ENCODE data around the gene GFRA4. TPM values are rescaled to one million over a fixed set of nuclear protein-coding genes. Genes with fewer than 3 reads are reported as not detected.

GFRA4 gene
- total RNA-seq, 1 experiment from 2014 or later, result not detected

DNA sequence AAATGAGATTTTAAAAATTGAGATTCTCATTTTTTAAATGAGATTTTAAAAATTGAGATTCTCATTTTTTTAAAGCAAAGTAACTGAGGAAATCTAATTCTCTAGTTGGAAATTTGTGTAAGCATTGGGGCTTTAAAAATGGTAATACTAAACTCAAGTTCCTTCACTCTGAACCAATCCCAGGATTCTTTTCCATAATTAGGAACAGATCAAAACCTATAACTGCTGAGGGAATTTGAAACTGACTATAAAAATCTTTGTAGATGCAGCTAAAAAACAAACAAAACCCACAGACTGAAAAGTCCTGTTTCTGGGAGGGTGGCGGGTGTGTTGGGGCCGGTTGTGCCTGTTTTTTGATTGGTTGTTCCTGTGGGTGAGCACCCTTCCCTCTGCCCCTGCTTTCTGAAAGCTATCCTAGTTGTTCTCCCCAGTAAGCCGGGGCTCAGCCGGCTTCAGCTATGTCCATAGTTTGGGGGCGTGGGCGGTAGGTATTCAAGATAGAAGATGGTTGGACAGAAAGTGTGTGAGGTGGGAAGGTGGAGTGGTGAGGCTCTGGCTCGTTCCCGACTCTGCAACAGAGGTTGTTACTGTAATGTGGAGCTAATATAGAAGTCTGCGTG is 49.3 kb downstream of the GFRA4 start:
- Mint-ChIP-seq H3K27me3 (ENCODE audit: low read depth) (no peaks in the 10 kb centered on the region), H3K4me3 (no peak overlapping the region), H3K9me3 (no peaks in the 10 kb centered on the region), H3K4me1 (peaks cover 13 to 16% of the 10 kb centered on the region in 2 experiments), H3K27ac (peak overlapping the region in 1 of 3 experiments; percentile 51; a peak in 3 of 7 replicates), H3K36me3 (ENCODE audit: insufficient read depth in 1 of 3, low read depth in 3 of 3) (no peaks in the 10 kb centered on the region)
- Histone ChIP-seq H3K27ac (ENCODE audit: insufficient read length, low read depth, low read length) (no peak overlapping the region), H3K79me1 (ENCODE audit: insufficient read depth, low read depth, low read length, poor library complexity, severe bottlenecking) (no peaks in the 10 kb centered on the region), H2BK12ac (ENCODE audit: insufficient read length, low read depth, low read length) (no peak overlapping the region), H2AFZ (ENCODE audit: low read length) (no peak overlapping the region), H3K56ac (ENCODE audit: insufficient read length, low read depth, low read length) (no peak overlapping the region), H3K4ac (ENCODE audit: low read depth, low read length) (no peak overlapping the region), H4K20me1 (ENCODE audit: control insufficient read depth, insufficient read depth, insufficient read length) (no peaks in the 10 kb centered on the region), H2BK5ac (ENCODE audit: insufficient read length, low read length) (no peak overlapping the region), H3T11ph (ENCODE audit: low read length) (no peak overlapping the region), H4K91ac (ENCODE audit: insufficient read length, low read depth, low read length) (no peak overlapping the region), H3K79me2 (ENCODE audit: insufficient read depth, low read length) (no peaks in the 10 kb centered on the region), H3K4me1 (ENCODE audit: insufficient read depth, low read length) (peaks cover 3% of the 10 kb centered on the region), H3K23me2 (ENCODE audit: insufficient read length, low read depth, low read length, poor library complexity, severe bottlenecking) (no peaks in the 10 kb centered on the region), H3K4me2 (ENCODE audit: insufficient read depth, insufficient read length, low read length) (no peak overlapping the region), H3K23ac (ENCODE audit: insufficient read length, low read depth, low read length) (no peak overlapping the region), H2BK120ac (ENCODE audit: low read depth, low read length, poor library complexity, severe bottlenecking) (no peak overlapping the region), H3K14ac (ENCODE audit: insufficient read depth, low read length) (no peak overlapping the region), H4K5ac (ENCODE audit: insufficient read length, low read depth, low read length) (no peak overlapping the region), H2AK5ac (ENCODE audit: insufficient read length, low read length) (no peak overlapping the region), H3K9me3 (ENCODE audit: control insufficient read depth, low read depth, low read length) (no peaks in the 10 kb centered on the region), H3K18ac (ENCODE audit: insufficient read length, low read depth, low read length) (no peak overlapping the region), H3K27me3 (ENCODE audit: insufficient read depth, low read length) (no peaks in the 10 kb centered on the region), H2BK20ac (ENCODE audit: low read depth, low read length, poor library complexity, severe bottlenecking) (no peak overlapping the region), H3K9ac (ENCODE audit: extremely low read depth, insufficient read length, low read length) (no peak overlapping the region), H2BK15ac (ENCODE audit: low read depth, low read length) (no peak overlapping the region), H4K8ac (replicated peaks; ENCODE audit: insufficient read length, low read depth, low read length) (no peak overlapping the region)
- WGBS (ENCODE audit: extremely low coverage, insufficient read length, low lambda C conversion rate), result no CpG with 5 or more reads among the region's 9 CpGs
- TF ChIP-seq, protein P1, sequence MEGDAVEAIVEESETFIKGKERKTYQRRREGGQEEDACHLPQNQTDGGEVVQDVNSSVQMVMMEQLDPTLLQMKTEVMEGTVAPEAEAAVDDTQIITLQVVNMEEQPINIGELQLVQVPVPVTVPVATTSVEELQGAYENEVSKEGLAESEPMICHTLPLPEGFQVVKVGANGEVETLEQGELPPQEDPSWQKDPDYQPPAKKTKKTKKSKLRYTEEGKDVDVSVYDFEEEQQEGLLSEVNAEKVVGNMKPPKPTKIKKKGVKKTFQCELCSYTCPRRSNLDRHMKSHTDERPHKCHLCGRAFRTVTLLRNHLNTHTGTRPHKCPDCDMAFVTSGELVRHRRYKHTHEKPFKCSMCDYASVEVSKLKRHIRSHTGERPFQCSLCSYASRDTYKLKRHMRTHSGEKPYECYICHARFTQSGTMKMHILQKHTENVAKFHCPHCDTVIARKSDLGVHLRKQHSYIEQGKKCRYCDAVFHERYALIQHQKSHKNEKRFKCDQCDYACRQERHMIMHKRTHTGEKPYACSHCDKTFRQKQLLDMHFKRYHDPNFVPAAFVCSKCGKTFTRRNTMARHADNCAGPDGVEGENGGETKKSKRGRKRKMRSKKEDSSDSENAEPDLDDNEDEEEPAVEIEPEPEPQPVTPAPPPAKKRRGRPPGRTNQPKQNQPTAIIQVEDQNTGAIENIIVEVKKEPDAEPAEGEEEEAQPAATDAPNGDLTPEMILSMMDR (conservative IDR thresholded peaks at IDR 0.05), result no peak
- no peak for DNase-seq
